Measurements from ENCODE around the gene C16orf95.

DNA sequence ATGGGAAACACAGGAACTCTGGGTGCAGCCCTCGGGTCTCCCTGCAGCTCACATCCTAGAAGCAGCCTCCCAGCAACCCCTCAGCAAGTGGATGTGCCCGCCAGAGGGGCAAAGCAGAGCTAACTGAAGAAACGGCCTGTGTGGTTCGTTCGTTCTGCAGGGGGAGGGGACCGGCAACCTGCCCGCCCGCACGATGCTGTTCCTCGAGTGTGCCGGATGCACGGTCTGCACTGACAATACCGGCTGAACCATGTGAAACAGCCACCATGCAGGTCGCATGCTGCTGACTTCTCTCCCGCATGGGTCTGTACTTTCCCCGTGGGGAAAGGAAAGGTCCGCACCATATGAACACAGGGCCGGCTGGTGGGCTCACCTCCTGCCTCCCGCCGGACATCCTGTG lies 25.3 kb upstream of the C16orf95 start:
- TF ChIP-seq, protein P1, sequence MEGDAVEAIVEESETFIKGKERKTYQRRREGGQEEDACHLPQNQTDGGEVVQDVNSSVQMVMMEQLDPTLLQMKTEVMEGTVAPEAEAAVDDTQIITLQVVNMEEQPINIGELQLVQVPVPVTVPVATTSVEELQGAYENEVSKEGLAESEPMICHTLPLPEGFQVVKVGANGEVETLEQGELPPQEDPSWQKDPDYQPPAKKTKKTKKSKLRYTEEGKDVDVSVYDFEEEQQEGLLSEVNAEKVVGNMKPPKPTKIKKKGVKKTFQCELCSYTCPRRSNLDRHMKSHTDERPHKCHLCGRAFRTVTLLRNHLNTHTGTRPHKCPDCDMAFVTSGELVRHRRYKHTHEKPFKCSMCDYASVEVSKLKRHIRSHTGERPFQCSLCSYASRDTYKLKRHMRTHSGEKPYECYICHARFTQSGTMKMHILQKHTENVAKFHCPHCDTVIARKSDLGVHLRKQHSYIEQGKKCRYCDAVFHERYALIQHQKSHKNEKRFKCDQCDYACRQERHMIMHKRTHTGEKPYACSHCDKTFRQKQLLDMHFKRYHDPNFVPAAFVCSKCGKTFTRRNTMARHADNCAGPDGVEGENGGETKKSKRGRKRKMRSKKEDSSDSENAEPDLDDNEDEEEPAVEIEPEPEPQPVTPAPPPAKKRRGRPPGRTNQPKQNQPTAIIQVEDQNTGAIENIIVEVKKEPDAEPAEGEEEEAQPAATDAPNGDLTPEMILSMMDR (IDR thresholded peaks at IDR 0.05), result no peak
- no peak for TF ChIP-seq POLR2A (IDR thresholded peaks at IDR 0.05)
